Measurements from ENCODE around the gene ZMYND8. TPM values are rescaled to one million over a fixed set of nuclear protein-coding genes. Genes with fewer than 3 reads are reported as not detected.

Gene ZMYND8
- total and polyA plus RNA-seq, 2 donors (not counting 3 experiments of a cell fraction or from before 2014, with no cell fraction given), result 30.6 to 75.2 TPM

- no peaks in the 10 kb centered on the region for H3K9me3 ChIP-seq (replicated peaks; ENCODE audit: control insufficient read depth, insufficient read depth, low read length)
- H3K4me2 ChIP-seq (ENCODE audit: insufficient read depth, low read length), result no peak overlapping the region
- ChIA-PET CTCF (interaction anchor here (1.1 to 2.4 kb wide), 5 partner anchors 11 to 378 kb away, joined by 3 to 18 read pairs (median 4); no protein-coding TSS in a partner anchor), POLR2A (no interaction called here)
- H3K79me2 ChIP-seq (ENCODE audit: control insufficient read depth, insufficient read depth, low read length), result peaks cover 17% of the 10 kb centered on the region
- no peak overlapping the region for H3K9ac ChIP-seq (replicated peaks; ENCODE audit: extremely low read depth, insufficient read depth, low read length)
- no peaks in the 10 kb centered on the region for H3K9me1 ChIP-seq (replicated peaks; ENCODE audit: control insufficient read depth, extremely low read depth, insufficient read depth, low read length)
- no peak for TF ChIP-seq MYC (IDR thresholded peaks at IDR 0.05; ENCODE audit: low read depth, low read length)
- no peak for TF ChIP-seq JUN (IDR thresholded peaks at IDR 0.05; ENCODE audit: borderline replicate concordance, insufficient read depth, insufficient read length, low read depth)
- TF ChIP-seq EZH2 (IDR thresholded peaks at IDR 0.05; ENCODE audit: borderline replicate concordance, low read depth, low read length, severe bottlenecking), result no peak
- no peak for TF ChIP-seq POLR2AphosphoS5 (IDR thresholded peaks at IDR 0.05; ENCODE audit: insufficient read depth, low read depth, low read length)
- TF ChIP-seq FOS (IDR thresholded peaks at IDR 0.05; ENCODE audit: borderline replicate concordance, insufficient read depth, low read length), result no peak
- no peak for TF ChIP-seq MAX (IDR thresholded peaks at IDR 0.05; ENCODE audit: insufficient read depth, insufficient read length)
- no peak for TF ChIP-seq POLR2A (IDR thresholded peaks at IDR 0.05; ENCODE audit: low read depth, low read length)
- TF ChIP-seq CTCF (IDR thresholded peaks at IDR 0.05; ENCODE audit: extremely low read depth in 1 of 2, insufficient read depth in 1 of 2, low read depth in 1 of 2, low read length in 2 of 2), result no peak
- TF ChIP-seq GATA2 (IDR thresholded peaks at IDR 0.05; ENCODE audit: insufficient read depth, insufficient read length, low read depth, low read length), result no peak
- no peak overlapping the region for H3K4me3 ChIP-seq (replicated peaks in 1 of 3; ENCODE audit: insufficient read depth in 1 of 3, low read depth in 1 of 3, low read length in 3 of 3)
- no peaks in the 10 kb centered on the region for H3K4me1 ChIP-seq (ENCODE audit: control insufficient read depth, extremely low read depth, insufficient read depth, low read length)
- FAIRE-seq, result no peak
- no peak overlapping the region for H2AFZ ChIP-seq (ENCODE audit: low read depth, low read length)
- no peak for DNase-seq (ENCODE audit: low read depth, low spot score)
- no peaks in the 10 kb centered on the region for H3K27me3 ChIP-seq (ENCODE audit: control insufficient read depth in 2 of 2, insufficient read depth in 2 of 2, low read length in 2 of 2)
- dilution Hi-C loops (cut with MboI; ENCODE audit: extremely low pct_ligation_motif_present, low sequenced_read_pairs) (no loop called here), intact Hi-C loops (cut with micrococcal nuclease) (no loop called here)
- no peaks in the 10 kb centered on the region for H4K20me1 ChIP-seq (replicated peaks; ENCODE audit: control insufficient read depth, extremely low read depth, insufficient read depth, low read length)
- peaks cover 23 to 31% of the 10 kb centered on the region in 2 experiments for H3K36me3 ChIP-seq (ENCODE audit: control insufficient read depth in 2 of 2, extremely low read depth in 1 of 2, insufficient read depth in 2 of 2, low read length in 2 of 2)
- no TSS peak for BruUV-seq (replicated peaks)
- H3K27ac ChIP-seq (ENCODE audit: insufficient read depth, low read depth, low read length), result no peak overlapping the region
Measured at GRCh38 chr20:47243003-47243402, 113.5 kb downstream of the ZMYND8 start.

All from endothelial cell of umbilical vein (primary cell).